ENCODE measurements around the gene MSI1.
A peak's percentile ranks its signal among the peaks of the same experiment; 100 is the strongest.

MSI1 gene

GRCh38 chr12:120328228-120328627, 40.7 kb downstream of the MSI1 start:
- Histone ChIP-seq H3K4me3 (ENCODE audit: low read length) (no peak overlapping the region), H2AFZ (ENCODE audit: low read depth, low read length) (no peak overlapping the region), H3K27me3 (ENCODE audit: low read depth, low read length) (no peaks in the 10 kb centered on the region), H3K9ac (ENCODE audit: low read length) (no peak overlapping the region), H3K36me3 (replicated peaks; ENCODE audit: low read depth, low read length) (no peaks in the 10 kb centered on the region), H4K20me1 (ENCODE audit: insufficient read depth, low read length) (no peaks in the 10 kb centered on the region), H3K27ac (ENCODE audit: low read length) (no peak overlapping the region), H3K79me2 (ENCODE audit: low read length) (no peaks in the 10 kb centered on the region), H3K4me2 (ENCODE audit: low read length) (no peak overlapping the region), H3K9me3 (ENCODE audit: insufficient read depth, low read length) (no peaks in the 10 kb centered on the region), H3K4me1 (ENCODE audit: low read length) (no peaks in the 10 kb centered on the region)
- TF ChIP-seq CTCF (IDR thresholded peaks at IDR 0.05; ENCODE audit: low read depth, low read length) = no peak
- no peak for TF ChIP-seq EZH2phosphoT487 (IDR thresholded peaks at IDR 0.05; ENCODE audit: low read depth)

GRCh38 chr12:120327593-120327992, 41.4 kb downstream of the MSI1 start, which contains the start of gene PLA2G1B:
Gene PLA2G1B (minus strand): TSS chr12:120327779. CDS start chr12:120327753, 26 bp downstream.
- Histone ChIP-seq H3K27me3 (ENCODE audit: low read depth, low read length) (no peaks in the 10 kb centered on the region), H2AFZ (ENCODE audit: low read depth, low read length) (no peak within 1 kb of the TSS), H3K4me3 (ENCODE audit: low read length) (no peak within 1 kb of the TSS), H3K4me2 (ENCODE audit: low read length) (no peak within 1 kb of the TSS), H3K27ac (ENCODE audit: low read length) (no peak within 1 kb of the TSS), H3K79me2 (ENCODE audit: low read length) (no peaks in the 10 kb centered on the region), H3K4me1 (ENCODE audit: low read length) (no peaks in the 10 kb centered on the region), H3K36me3 (replicated peaks; ENCODE audit: low read depth, low read length) (no peaks in the 10 kb centered on the region), H3K9ac (ENCODE audit: low read length) (no peak within 1 kb of the TSS), H4K20me1 (ENCODE audit: insufficient read depth, low read length) (no peaks in the 10 kb centered on the region), H3K9me3 (ENCODE audit: insufficient read depth, low read length) (no peaks in the 10 kb centered on the region)
- no peak for TF ChIP-seq EZH2phosphoT487 (IDR thresholded peaks at IDR 0.05; ENCODE audit: low read depth)
- TF ChIP-seq CTCF (IDR thresholded peaks at IDR 0.05; ENCODE audit: low read depth, low read length) = no peak

GRCh38 chr12:120324841-120325417, 44.0 kb downstream of the MSI1 start:
- H3K27ac ChIP-seq (ENCODE audit: low read length) = no peak overlapping the region
- no peaks in the 10 kb centered on the region for H3K36me3 ChIP-seq (replicated peaks; ENCODE audit: low read depth, low read length)
- H3K27me3 ChIP-seq (ENCODE audit: low read depth, low read length) = no peaks in the 10 kb centered on the region
- TF ChIP-seq EZH2phosphoT487 (IDR thresholded peaks at IDR 0.05; ENCODE audit: low read depth) (no peak), CTCF (IDR thresholded peaks at IDR 0.05; ENCODE audit: low read depth, low read length) (no peak)
- no peaks in the 10 kb centered on the region for H3K79me2 ChIP-seq (ENCODE audit: low read length)
- H4K20me1 ChIP-seq (ENCODE audit: insufficient read depth, low read length) = no peaks in the 10 kb centered on the region
- H3K4me1 ChIP-seq (ENCODE audit: low read length) = no peaks in the 10 kb centered on the region
- H3K9me3 ChIP-seq (ENCODE audit: insufficient read depth, low read length) = no peaks in the 10 kb centered on the region
- no peak overlapping the region for H2AFZ ChIP-seq (ENCODE audit: low read depth, low read length)
- H3K9ac ChIP-seq (ENCODE audit: low read length) = peak overlapping the region; percentile 66; the same call in 1 of the 2 replicates
- H3K4me2 ChIP-seq (ENCODE audit: low read length) = peak overlapping the region; percentile 99
- peak overlapping the region; percentile 97 for H3K4me3 ChIP-seq (ENCODE audit: low read length)

GRCh38 chr12:120323772-120324171, 45.2 kb downstream of the MSI1 start:
- no peaks in the 10 kb centered on the region for H3K4me1 ChIP-seq (ENCODE audit: low read length)
- no peak overlapping the region for H3K27ac ChIP-seq (ENCODE audit: low read length)
- H3K79me2 ChIP-seq (ENCODE audit: low read length) = no peaks in the 10 kb centered on the region
- H3K9me3 ChIP-seq (ENCODE audit: insufficient read depth, low read length) = no peaks in the 10 kb centered on the region
- no peak overlapping the region for H2AFZ ChIP-seq (ENCODE audit: low read depth, low read length)
- no peak overlapping the region for H3K4me3 ChIP-seq (ENCODE audit: low read length)
- no peaks in the 10 kb centered on the region for H4K20me1 ChIP-seq (ENCODE audit: insufficient read depth, low read length)
- H3K36me3 ChIP-seq (replicated peaks; ENCODE audit: low read depth, low read length) = no peaks in the 10 kb centered on the region
- H3K9ac ChIP-seq (ENCODE audit: low read length) = no peak overlapping the region
- no peak overlapping the region for H3K4me2 ChIP-seq (ENCODE audit: low read length)
- H3K27me3 ChIP-seq (ENCODE audit: low read depth, low read length) = no peaks in the 10 kb centered on the region
- no peak for TF ChIP-seq CTCF (IDR thresholded peaks at IDR 0.05; ENCODE audit: low read depth, low read length)
- no peak for TF ChIP-seq EZH2phosphoT487 (IDR thresholded peaks at IDR 0.05; ENCODE audit: low read depth)
